ENCODE results near the gene TAF1C. TPM values are rescaled to one million over a fixed set of nuclear protein-coding genes. Genes with fewer than 3 reads are reported as not detected.

TAF1C gene
- total RNA-seq, 1 experiment from 2014 or later: 79.7 TPM

DNA sequence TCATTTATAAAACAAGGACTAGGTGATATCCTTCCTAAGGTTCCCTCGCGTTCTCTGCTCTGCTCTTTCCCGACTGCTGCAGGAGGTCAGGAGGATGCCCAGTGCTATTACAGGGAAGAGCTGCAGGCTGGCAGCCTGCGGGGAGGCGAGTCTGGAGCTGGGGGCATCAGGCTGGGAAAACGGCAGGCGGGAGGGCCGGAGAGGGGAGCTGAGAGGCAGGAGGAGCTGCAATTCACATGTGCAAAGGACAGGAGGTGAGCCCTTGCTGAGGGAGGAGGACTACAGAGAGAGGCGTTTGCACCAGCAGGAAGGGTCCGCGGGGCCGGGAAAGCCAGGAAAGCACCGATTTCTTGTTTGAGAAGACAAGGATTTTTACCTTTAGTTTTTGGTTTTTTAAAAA, 12.2 kb upstream of the TAF1C start:
- Histone ChIP-seq H3K36me3 (ENCODE audit: control insufficient read depth, insufficient read depth, low read length) (no peaks in the 10 kb centered on the region), H3K4me1 (no peaks in the 10 kb centered on the region), H3K4me3 (ENCODE audit: low read depth, low read length) (no peak overlapping the region), H3K9me3 (no peaks in the 10 kb centered on the region), H3K27me3 (replicated peaks; ENCODE audit: control insufficient read depth, insufficient read depth, low read length) (no peaks in the 10 kb centered on the region)
- Mint-ChIP-seq H3K36me3 (ENCODE audit: insufficient read depth, unreplicated experiment) (no peaks in the 10 kb centered on the region), H3K27ac (ENCODE audit: unreplicated experiment) (no peak overlapping the region), H3K27me3 (ENCODE audit: insufficient read depth, unreplicated experiment) (no peaks in the 10 kb centered on the region), H3K4me3 (ENCODE audit: unreplicated experiment) (no peak overlapping the region), H3K4me1 (ENCODE audit: low read depth, unreplicated experiment) (no peaks in the 10 kb centered on the region), H3K9me3 (ENCODE audit: unreplicated experiment) (no peaks in the 10 kb centered on the region)
- intact Hi-C loops (cut with micrococcal nuclease; ENCODE audit: unreplicated experiment): no loop called here
- TF ChIP-seq CTCF (IDR thresholded peaks at IDR 0.05; ENCODE audit: insufficient read depth in 1 of 2, low read depth in 1 of 2, low read length in 1 of 2, severe bottlenecking in 1 of 2, unreplicated experiment in 1 of 2): no peak
- CTCF ChIA-PET: no interaction called here
- BruUV-seq (replicated peaks): no TSS peak
- POLR2A ChIA-PET: no interaction called here
- DNase-seq: no peak

DNA sequence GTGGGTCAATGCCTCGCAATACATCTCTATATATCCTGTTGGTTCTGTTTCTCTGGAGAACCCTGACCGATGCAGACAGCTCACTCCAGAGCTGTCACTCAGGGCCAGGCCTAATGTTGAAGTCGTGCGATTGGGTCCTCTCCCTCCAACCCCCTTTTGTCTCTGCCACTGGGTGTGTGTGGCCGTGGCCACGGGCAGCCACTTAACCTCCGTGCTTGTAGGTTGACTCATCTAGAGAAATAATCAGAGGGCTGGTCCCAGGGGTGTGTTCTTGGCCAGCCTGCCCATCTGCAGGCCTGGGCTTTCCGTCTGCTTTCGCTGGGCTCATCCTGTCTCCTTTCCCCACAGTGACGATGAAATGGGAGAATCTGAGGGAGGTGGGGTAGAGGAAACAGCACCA, 11.5 kb upstream of the TAF1C start:
- ChIA-PET POLR2A (no interaction called here), CTCF (no interaction called here)
- no peak for DNase-seq
- Mint-ChIP-seq H3K9me3 (ENCODE audit: unreplicated experiment) (no peaks in the 10 kb centered on the region), H3K4me1 (ENCODE audit: low read depth, unreplicated experiment) (no peaks in the 10 kb centered on the region), H3K27ac (ENCODE audit: unreplicated experiment) (no peak overlapping the region), H3K4me3 (ENCODE audit: unreplicated experiment) (no peak overlapping the region), H3K36me3 (ENCODE audit: insufficient read depth, unreplicated experiment) (no peaks in the 10 kb centered on the region), H3K27me3 (ENCODE audit: insufficient read depth, unreplicated experiment) (no peaks in the 10 kb centered on the region)
- BruUV-seq (replicated peaks): no TSS peak
- H3K4me3 ChIP-seq (ENCODE audit: low read depth, low read length): no peak overlapping the region
- intact Hi-C loops (cut with micrococcal nuclease; ENCODE audit: unreplicated experiment): no loop called here
- H3K36me3 ChIP-seq (ENCODE audit: control insufficient read depth, insufficient read depth, low read length): no peaks in the 10 kb centered on the region
- TF ChIP-seq CTCF (IDR thresholded peaks at IDR 0.05; ENCODE audit: insufficient read depth in 1 of 2, low read depth in 1 of 2, low read length in 1 of 2, severe bottlenecking in 1 of 2, unreplicated experiment in 1 of 2): no peak
- H3K4me1 ChIP-seq: no peaks in the 10 kb centered on the region
- H3K27me3 ChIP-seq (replicated peaks; ENCODE audit: control insufficient read depth, insufficient read depth, low read length): no peaks in the 10 kb centered on the region
- H3K9me3 ChIP-seq: no peaks in the 10 kb centered on the region

GRCh38 chr16:84197466-84198128, 10.7 kb upstream of the TAF1C start:
- no peaks in the 10 kb centered on the region for H3K27me3 ChIP-seq (replicated peaks; ENCODE audit: control insufficient read depth, insufficient read depth, low read length)
- POLR2A ChIA-PET: no interaction called here
- no peak overlapping the region for H3K27ac Mint-ChIP-seq (ENCODE audit: unreplicated experiment)

More at GRCh38 chr16:84197466-84198128, 10.7 kb upstream of the TAF1C start:
- no peaks in the 10 kb centered on the region for H3K9me3 ChIP-seq
- H3K36me3 ChIP-seq (ENCODE audit: control insufficient read depth, insufficient read depth, low read length): no peaks in the 10 kb centered on the region
- CTCF ChIA-PET: no interaction called here
- no peaks in the 10 kb centered on the region for H3K4me1 ChIP-seq
- H3K4me1 Mint-ChIP-seq (ENCODE audit: low read depth, unreplicated experiment): no peaks in the 10 kb centered on the region
- intact Hi-C loops (cut with micrococcal nuclease; ENCODE audit: unreplicated experiment): no loop called here
- H3K27me3 Mint-ChIP-seq (ENCODE audit: insufficient read depth, unreplicated experiment): no peaks in the 10 kb centered on the region
- H3K4me3 ChIP-seq (ENCODE audit: low read depth, low read length): no peak overlapping the region
- BruUV-seq (replicated peaks): no TSS peak
- H3K4me3 Mint-ChIP-seq (ENCODE audit: unreplicated experiment): no peak overlapping the region
- no peak for TF ChIP-seq CTCF (IDR thresholded peaks at IDR 0.05; ENCODE audit: insufficient read depth in 1 of 2, low read depth in 1 of 2, low read length in 1 of 2, severe bottlenecking in 1 of 2, unreplicated experiment in 1 of 2)
- H3K36me3 Mint-ChIP-seq (ENCODE audit: insufficient read depth, unreplicated experiment): no peaks in the 10 kb centered on the region
- no peak for DNase-seq
- no peaks in the 10 kb centered on the region for H3K9me3 Mint-ChIP-seq (ENCODE audit: unreplicated experiment)
